ENCODE results near the gene TMEM135.

The TMEM135 gene

DNA sequence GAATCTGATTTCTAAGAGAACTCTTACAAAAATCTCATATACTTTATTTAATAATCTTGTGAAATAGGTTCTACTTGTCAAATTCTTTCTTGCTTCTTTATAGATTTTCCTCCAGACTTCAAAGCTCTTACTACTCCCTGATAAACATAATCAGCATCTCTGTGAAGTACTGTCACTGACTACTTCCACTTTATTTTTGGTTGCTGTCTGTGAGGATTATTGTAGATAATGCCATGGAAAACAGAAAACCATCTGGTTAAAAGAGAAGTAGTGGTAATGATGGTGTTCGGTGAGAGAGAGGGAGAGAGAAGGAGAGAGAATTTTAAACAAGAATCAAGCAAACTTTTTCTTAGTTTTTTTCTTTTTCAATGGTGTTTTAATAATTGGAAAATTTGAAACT lies 152.3 kb downstream of the TMEM135 start:
- H3K4ac ChIP-seq (ENCODE audit: low read depth, low read length): no peak overlapping the region
- no peak overlapping the region for H2BK15ac ChIP-seq (replicated peaks; ENCODE audit: low read depth)
- no peak overlapping the region for H3K23ac ChIP-seq (ENCODE audit: low read length)
- H2BK120ac ChIP-seq (ENCODE audit: low read depth, low read length): no peak overlapping the region
- no peaks in the 10 kb centered on the region for H3K4me1 ChIP-seq (ENCODE audit: control insufficient read depth, low read depth, low read length)
- H3K56ac ChIP-seq (ENCODE audit: low read length): no peak overlapping the region
- 100% methylated on average over 1 of the region's 1 CpG for WGBS (ENCODE audit: extremely low coverage, insufficient coverage, low lambda C conversion rate)
- no peak for DNase-seq
- no peak overlapping the region for H4K5ac ChIP-seq (ENCODE audit: low read length)
- no peaks in the 10 kb centered on the region for H3K79me2 ChIP-seq (ENCODE audit: control insufficient read depth, insufficient read depth, low read length)
- H3K9ac ChIP-seq (ENCODE audit: low read length): no peak overlapping the region
- H3K18ac ChIP-seq (ENCODE audit: low read length): no peak overlapping the region
- no peak overlapping the region for H3K4me3 ChIP-seq (ENCODE audit: low read length)
- no peaks in the 10 kb centered on the region for H3K36me3 ChIP-seq (ENCODE audit: control insufficient read depth, insufficient read depth, low read length)
- H3K27me3 ChIP-seq (ENCODE audit: insufficient read depth, low read length, poor library complexity): no peaks in the 10 kb centered on the region
- H2AK5ac ChIP-seq (ENCODE audit: low read length): no peak overlapping the region
- no peak overlapping the region for H3K4me2 ChIP-seq (ENCODE audit: low read length)
- no peak overlapping the region for H2BK5ac ChIP-seq (ENCODE audit: low read length)
- H4K8ac ChIP-seq (ENCODE audit: low read depth, low read length): no peak overlapping the region
- peaks cover 2% of the 10 kb centered on the region for H3K79me1 ChIP-seq (ENCODE audit: low read length)
- H3K27ac ChIP-seq (ENCODE audit: low read depth, low read length): no peak overlapping the region

DNA sequence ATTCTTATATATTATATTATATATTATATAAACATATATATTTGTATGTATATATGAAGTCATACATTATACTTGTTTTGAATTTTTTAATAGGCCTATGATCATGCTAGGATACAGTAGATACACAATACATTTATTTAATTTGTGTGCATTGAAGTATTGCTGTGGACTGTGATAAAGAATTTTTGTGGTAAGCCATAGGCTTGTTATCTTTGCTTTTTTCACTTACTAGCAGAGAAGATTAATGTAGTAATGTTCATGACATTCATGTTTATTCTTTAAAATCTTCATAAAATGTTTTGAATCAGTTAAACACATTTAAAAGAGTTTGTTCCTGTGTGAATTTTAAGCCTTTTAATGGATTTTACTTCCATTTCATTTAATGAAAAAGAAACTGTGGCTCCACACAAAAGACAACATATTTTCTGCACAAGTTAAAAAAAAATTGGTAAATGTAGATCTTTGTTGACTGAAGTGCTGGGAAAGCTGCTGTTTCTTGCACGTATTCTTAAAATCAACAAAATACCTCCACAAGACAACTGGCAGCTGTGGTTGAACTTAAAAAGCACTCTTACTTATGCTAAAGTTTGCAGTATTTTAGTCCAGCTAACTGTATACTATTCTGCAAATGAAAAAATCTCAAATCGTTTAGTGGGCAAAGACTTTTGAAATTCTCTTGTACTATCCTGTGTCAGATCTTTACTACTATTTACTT lies 156.2 kb downstream of the TMEM135 start:
- Histone ChIP-seq H3K36me3 (ENCODE audit: control insufficient read depth, insufficient read depth, low read length) (no peaks in the 10 kb centered on the region), H3K79me2 (ENCODE audit: control insufficient read depth, insufficient read depth, low read length) (no peaks in the 10 kb centered on the region), H2AK5ac (ENCODE audit: low read length) (no peak overlapping the region), H3K27ac (ENCODE audit: low read depth, low read length) (no peak overlapping the region), H3K4me1 (ENCODE audit: control insufficient read depth, low read depth, low read length) (no peaks in the 10 kb centered on the region), H3K4ac (ENCODE audit: low read depth, low read length) (no peak overlapping the region), H2BK5ac (ENCODE audit: low read length) (no peak overlapping the region), H3K23ac (ENCODE audit: low read length) (no peak overlapping the region), H3K79me1 (ENCODE audit: low read length) (no peaks in the 10 kb centered on the region), H3K56ac (ENCODE audit: low read length) (no peak overlapping the region), H4K5ac (ENCODE audit: low read length) (no peak overlapping the region), H3K27me3 (ENCODE audit: insufficient read depth, low read length, poor library complexity) (no peaks in the 10 kb centered on the region), H3K18ac (ENCODE audit: low read length) (no peak overlapping the region), H3K9ac (ENCODE audit: low read length) (no peak overlapping the region), H3K4me2 (ENCODE audit: low read length) (no peak overlapping the region), H2BK15ac (replicated peaks; ENCODE audit: low read depth) (no peak overlapping the region), H3K4me3 (ENCODE audit: low read length) (no peak overlapping the region), H2BK120ac (ENCODE audit: low read depth, low read length) (no peak overlapping the region), H4K8ac (ENCODE audit: low read depth, low read length) (no peak overlapping the region)
- no CpG with 5 or more reads among the region's 2 CpGs for WGBS (ENCODE audit: extremely low coverage, insufficient coverage, low lambda C conversion rate)
- no peak for DNase-seq

GRCh38 chr11:87194985-87195820 lies 157.5 kb downstream of the TMEM135 start:
- H4K8ac ChIP-seq (ENCODE audit: low read depth, low read length): no peak overlapping the region
- no peaks in the 10 kb centered on the region for H3K27me3 ChIP-seq (ENCODE audit: insufficient read depth, low read length, poor library complexity)
- H3K36me3 ChIP-seq (ENCODE audit: control insufficient read depth, insufficient read depth, low read length): no peaks in the 10 kb centered on the region
- H3K56ac ChIP-seq (ENCODE audit: low read length): no peak overlapping the region
- H3K4me1 ChIP-seq (ENCODE audit: control insufficient read depth, low read depth, low read length): no peaks in the 10 kb centered on the region
- no peak overlapping the region for H3K27ac ChIP-seq (ENCODE audit: low read depth, low read length)
- H2BK120ac ChIP-seq (ENCODE audit: low read depth, low read length): no peak overlapping the region
- H2AK5ac ChIP-seq (ENCODE audit: low read length): no peak overlapping the region
- no peak overlapping the region for H2BK15ac ChIP-seq (replicated peaks; ENCODE audit: low read depth)
- no peak for DNase-seq
- no peak overlapping the region for H3K18ac ChIP-seq (ENCODE audit: low read length)
- 100% methylated on average over 1 of the region's 14 CpGs for WGBS (ENCODE audit: extremely low coverage, insufficient coverage, low lambda C conversion rate)
- no peak overlapping the region for H3K4ac ChIP-seq (ENCODE audit: low read depth, low read length)
- H3K9ac ChIP-seq (ENCODE audit: low read length): no peak overlapping the region
- H3K79me1 ChIP-seq (ENCODE audit: low read length): no peaks in the 10 kb centered on the region
- no peak overlapping the region for H4K5ac ChIP-seq (ENCODE audit: low read length)
- H2BK5ac ChIP-seq (ENCODE audit: low read length): no peak overlapping the region
- no peak overlapping the region for H3K4me3 ChIP-seq (ENCODE audit: low read length)
- no peak overlapping the region for H3K23ac ChIP-seq (ENCODE audit: low read length)
- no peaks in the 10 kb centered on the region for H3K79me2 ChIP-seq (ENCODE audit: control insufficient read depth, insufficient read depth, low read length)
- no peak overlapping the region for H3K4me2 ChIP-seq (ENCODE audit: low read length)

GRCh38 chr11:87198266-87198881 lies 160.6 kb downstream of the TMEM135 start:
- Histone ChIP-seq H3K27me3 (ENCODE audit: insufficient read depth, low read length, poor library complexity) (no peaks in the 10 kb centered on the region), H3K27ac (ENCODE audit: low read depth, low read length) (no peak overlapping the region), H2AK5ac (ENCODE audit: low read length) (no peak overlapping the region), H2BK5ac (ENCODE audit: low read length) (no peak overlapping the region), H3K4ac (ENCODE audit: low read depth, low read length) (no peak overlapping the region), H3K9ac (ENCODE audit: low read length) (no peak overlapping the region), H3K4me1 (ENCODE audit: control insufficient read depth, low read depth, low read length) (no peaks in the 10 kb centered on the region), H3K79me2 (ENCODE audit: control insufficient read depth, insufficient read depth, low read length) (no peaks in the 10 kb centered on the region), H3K18ac (ENCODE audit: low read length) (no peak overlapping the region), H3K23ac (ENCODE audit: low read length) (no peak overlapping the region), H4K8ac (ENCODE audit: low read depth, low read length) (no peak overlapping the region), H3K4me3 (ENCODE audit: low read length) (no peak overlapping the region), H2BK120ac (ENCODE audit: low read depth, low read length) (no peak overlapping the region), H3K56ac (ENCODE audit: low read length) (no peak overlapping the region), H3K4me2 (ENCODE audit: low read length) (no peak overlapping the region), H4K5ac (ENCODE audit: low read length) (no peak overlapping the region), H3K79me1 (ENCODE audit: low read length) (no peaks in the 10 kb centered on the region), H3K36me3 (ENCODE audit: control insufficient read depth, insufficient read depth, low read length) (no peaks in the 10 kb centered on the region), H2BK15ac (replicated peaks; ENCODE audit: low read depth) (no peak overlapping the region)
- WGBS (ENCODE audit: extremely low coverage, insufficient coverage, low lambda C conversion rate): no CpG with 5 or more reads among the region's 3 CpGs
- peak; percentile 9 for DNase-seq

DNA sequence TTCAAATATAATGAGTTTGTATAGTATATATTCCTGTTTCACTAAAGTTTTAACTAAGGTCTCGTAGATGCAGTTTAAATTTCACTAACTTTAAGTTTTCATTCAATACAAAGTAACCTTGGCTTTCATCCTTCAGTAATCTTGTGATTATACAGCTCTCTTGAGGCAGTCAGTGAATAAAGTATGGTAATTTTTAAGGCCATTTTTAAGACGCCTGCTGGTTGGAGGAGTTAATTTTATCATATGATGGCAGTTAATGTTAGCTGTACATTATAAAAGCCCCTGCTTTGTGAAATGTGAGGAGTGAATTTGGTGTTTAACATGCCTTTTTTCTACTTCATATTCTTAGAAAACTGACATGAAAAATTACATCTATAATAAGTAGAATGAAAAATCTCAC lies 163.6 kb downstream of the TMEM135 start:
- no peak overlapping the region for H3K23ac ChIP-seq (ENCODE audit: low read length)
- H2BK120ac ChIP-seq (ENCODE audit: low read depth, low read length): no peak overlapping the region
- H3K27ac ChIP-seq (ENCODE audit: low read depth, low read length): no peak overlapping the region
- no peaks in the 10 kb centered on the region for H3K79me2 ChIP-seq (ENCODE audit: control insufficient read depth, insufficient read depth, low read length)
- no peak overlapping the region for H3K4me2 ChIP-seq (ENCODE audit: low read length)
- no peak overlapping the region for H2AK5ac ChIP-seq (ENCODE audit: low read length)
- WGBS (ENCODE audit: extremely low coverage, insufficient coverage, low lambda C conversion rate): no CpG with 5 or more reads among the region's 2 CpGs
- no peak overlapping the region for H3K4ac ChIP-seq (ENCODE audit: low read depth, low read length)
- H3K9ac ChIP-seq (ENCODE audit: low read length): no peak overlapping the region
- no peak overlapping the region for H4K5ac ChIP-seq (ENCODE audit: low read length)
- H2BK5ac ChIP-seq (ENCODE audit: low read length): no peak overlapping the region
- no peaks in the 10 kb centered on the region for H3K27me3 ChIP-seq (ENCODE audit: insufficient read depth, low read length, poor library complexity)
- H3K4me3 ChIP-seq (ENCODE audit: low read length): no peak overlapping the region
- H2BK15ac ChIP-seq (replicated peaks; ENCODE audit: low read depth): no peak overlapping the region
- DNase-seq: no peak
- no peaks in the 10 kb centered on the region for H3K79me1 ChIP-seq (ENCODE audit: low read length)
- no peak overlapping the region for H3K56ac ChIP-seq (ENCODE audit: low read length)
- H3K4me1 ChIP-seq (ENCODE audit: control insufficient read depth, low read depth, low read length): no peaks in the 10 kb centered on the region
- H4K8ac ChIP-seq (ENCODE audit: low read depth, low read length): no peak overlapping the region
- no peak overlapping the region for H3K18ac ChIP-seq (ENCODE audit: low read length)
- H3K36me3 ChIP-seq (ENCODE audit: control insufficient read depth, insufficient read depth, low read length): no peaks in the 10 kb centered on the region
